NCI-H2107 (cell line): Measurements from ENCODE around the gene LGALS3BP.
A peak's percentile ranks its signal among the peaks of the same experiment; 100 is the strongest.

ENCODE experiments used
- DNase-seq: peaks from one replicate; lab custom pipeline; 2025; lab: John Stamatoyannopoulos, UW

Gene LGALS3BP

GRCh38 chr17:78937561-78937960 lies 42.2 kb downstream of the LGALS3BP start:
- DNase-seq, result no peak

GRCh38 chr17:78935419-78936323 lies 44.1 kb downstream of the LGALS3BP start:
- DNase-seq, result no peak

- DNase-seq, result no peak
Measured at GRCh38 chr17:78934681-78935418, 44.9 kb downstream of the LGALS3BP start.

GRCh38 chr17:78933959-78934568 lies 45.7 kb downstream of the LGALS3BP start:
- DNase-seq, result peak; percentile 91

GRCh38 chr17:78933025-78933958 lies 46.4 kb downstream of the LGALS3BP start:
- DNase-seq, result no peak

- no peak for DNase-seq
Measured at GRCh38 chr17:78929908-78930775, 49.6 kb downstream of the LGALS3BP start.

GRCh38 chr17:78925662-78926555 lies 53.8 kb downstream of the LGALS3BP start:
- DNase-seq, result no peak

- peak; percentile 88 for DNase-seq
Measured at GRCh38 chr17:78925234-78925633, 54.5 kb downstream of the LGALS3BP start, which contains the start of gene TIMP2. Gene TIMP2 (minus strand): TSS chr17:78925387. CDS start chr17:78925088, 299 bp downstream.

GRCh38 chr17:78924481-78925151 lies 55.1 kb downstream of the LGALS3BP start:
- DNase-seq, result no peak

- no peak for DNase-seq
Measured at GRCh38 chr17:78923660-78924453, 55.9 kb downstream of the LGALS3BP start.

- DNase-seq, result no peak
Measured at GRCh38 chr17:78922816-78923498, 56.8 kb downstream of the LGALS3BP start.

GRCh38 chr17:78921437-78921971 lies 58.2 kb downstream of the LGALS3BP start:
- DNase-seq, result no peak
